G401.6 (cell line): ENCODE data around the gene LMBR1.
"Not testable (repeated sequence)": the region's sequence is repeated elsewhere in the genome, so short reads cannot be mapped to it uniquely, and the experiment has no call there.

Experiments used
- FAIRE-seq: peaks from 2 replicates; lab custom pipeline; 2012; peaks lifted over from hg19 to GRCh38; lab: Jason Lieb, UNC

Gene LMBR1

DNA sequence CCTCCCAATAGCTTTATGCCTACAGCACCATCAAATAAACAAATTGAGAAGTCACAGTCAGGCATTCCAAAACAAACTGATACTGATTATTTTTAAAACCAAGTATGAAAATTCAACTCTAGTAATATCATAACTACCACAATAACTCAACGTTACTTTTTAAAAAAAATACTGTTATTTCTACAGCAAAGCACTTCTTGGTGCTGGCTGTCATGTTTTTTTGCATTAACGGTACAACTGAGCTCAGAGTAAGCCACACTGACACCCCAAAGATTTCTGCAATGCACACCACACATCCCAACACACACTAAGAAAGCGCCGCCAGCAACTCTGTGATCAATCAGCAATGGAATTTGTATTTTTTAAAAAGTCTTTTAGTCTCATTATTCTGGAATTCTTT is 138.8 kb downstream of the LMBR1 start:
- FAIRE-seq = no peak

DNA sequence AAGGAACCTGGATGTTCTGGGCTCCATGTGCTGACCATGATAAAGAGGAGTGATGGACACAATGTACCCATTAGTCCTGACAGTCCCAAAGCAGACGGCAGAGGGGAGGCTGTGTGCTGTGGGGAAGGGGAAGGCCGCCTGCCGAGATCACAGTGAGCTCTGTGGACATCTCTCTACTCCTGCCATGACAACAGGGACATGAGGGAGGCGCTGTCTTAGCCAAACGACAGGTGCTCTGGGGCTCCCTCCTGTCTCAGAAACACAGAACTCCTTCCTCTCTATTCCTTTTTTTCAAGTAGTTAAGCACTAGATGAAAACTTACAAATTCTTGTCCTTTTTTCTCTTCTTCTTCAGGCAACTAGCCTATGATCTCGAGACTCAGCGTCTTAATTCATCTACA is 139.4 kb downstream of the LMBR1 start:
- no peak for FAIRE-seq

DNA sequence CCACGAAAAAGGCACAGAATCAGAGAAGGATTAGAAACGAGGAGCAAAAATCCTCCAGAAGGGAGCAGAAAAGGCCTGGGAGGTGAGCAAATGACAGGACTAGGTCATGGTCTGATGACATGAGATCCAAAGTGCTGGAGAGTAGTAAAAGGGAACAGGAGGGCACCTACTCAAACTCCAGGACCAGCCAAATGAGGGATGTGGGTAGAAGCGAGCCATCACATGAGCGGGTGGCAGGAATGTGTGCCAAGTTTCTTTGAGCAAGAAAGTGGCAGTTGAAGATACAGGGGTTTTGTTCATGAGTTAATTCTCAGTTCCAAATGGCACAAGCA is 139.8 kb downstream of the LMBR1 start:
- FAIRE-seq = no peak

DNA sequence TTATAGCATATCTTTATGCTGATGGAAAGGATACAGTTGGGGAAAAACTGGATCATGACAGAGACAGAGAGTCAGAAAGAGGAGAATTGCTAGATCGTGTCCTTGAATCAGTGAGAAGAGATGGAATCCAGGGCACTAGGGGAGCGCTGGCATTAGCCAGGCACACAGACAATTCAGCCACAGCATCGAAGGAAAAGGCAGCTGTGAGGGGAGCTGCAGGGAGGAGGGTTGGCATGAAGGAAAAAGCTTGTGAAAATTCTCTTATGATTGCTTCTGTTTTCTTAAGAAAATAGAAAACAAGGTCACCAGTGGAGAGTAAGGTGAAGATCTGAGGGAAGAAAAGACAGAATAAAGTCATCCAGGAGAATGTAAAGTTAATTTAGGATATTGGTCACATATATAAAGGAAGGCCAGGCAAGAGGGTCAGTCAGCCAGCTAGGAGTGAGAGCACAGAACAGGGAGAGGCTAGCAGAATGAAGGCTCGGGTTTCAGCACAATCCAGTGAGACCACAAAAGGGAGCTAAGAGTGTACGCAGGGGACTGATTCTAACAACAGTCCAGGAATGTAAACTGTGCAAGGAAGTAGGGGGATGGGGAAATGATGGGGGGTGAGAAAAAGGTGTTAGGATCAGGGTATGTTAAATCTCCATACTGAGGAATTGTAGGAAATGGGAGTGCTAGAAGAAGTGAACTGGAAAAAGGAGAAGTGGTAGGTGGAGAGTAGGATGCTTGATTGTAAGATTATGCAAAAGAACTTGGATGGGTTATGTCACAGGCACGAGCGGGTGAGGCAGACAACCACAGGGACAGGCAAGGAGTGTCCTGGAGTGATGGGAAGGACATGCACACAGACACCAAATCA is 140.4 kb downstream of the LMBR1 start:
- FAIRE-seq = no peak

DNA sequence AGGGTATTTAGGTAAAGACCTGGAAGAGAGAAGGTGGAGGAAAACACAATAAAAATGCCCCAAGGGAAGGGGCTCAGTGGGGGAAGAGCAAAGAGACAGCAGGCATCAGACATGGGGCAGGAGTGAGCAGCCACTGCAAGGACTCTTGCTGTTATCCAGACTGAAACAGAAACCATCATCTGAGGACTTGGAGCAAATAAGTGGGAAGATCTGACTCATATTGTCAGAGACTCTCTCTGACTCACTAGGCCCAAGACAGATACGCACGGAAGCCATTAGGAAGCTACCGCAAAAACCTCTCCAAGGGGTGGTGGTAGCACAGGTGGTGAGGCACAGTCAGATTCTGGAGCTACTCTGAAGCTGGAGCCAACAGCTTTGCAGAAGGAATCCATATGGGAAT is 141.7 kb downstream of the LMBR1 start:
- FAIRE-seq = no peak

DNA sequence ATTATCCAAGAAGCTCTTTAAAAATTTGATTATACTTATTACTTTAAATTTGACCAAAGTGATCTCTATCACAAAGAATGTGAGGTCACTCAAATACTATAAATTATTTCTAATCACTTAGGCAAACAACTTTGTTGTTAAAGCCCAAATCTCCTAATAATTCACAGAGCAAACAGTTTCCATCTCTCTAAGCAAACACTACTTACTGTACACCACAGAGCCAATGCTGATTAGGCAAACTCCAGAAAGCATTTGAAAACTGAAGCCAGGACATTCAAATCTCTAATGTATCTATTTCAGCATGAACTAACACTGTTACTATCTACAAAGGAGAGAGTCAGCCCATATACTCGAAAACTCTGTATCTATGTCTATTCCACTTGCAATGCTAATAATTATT is 145.3 kb downstream of the LMBR1 start:
- no peak for FAIRE-seq

DNA sequence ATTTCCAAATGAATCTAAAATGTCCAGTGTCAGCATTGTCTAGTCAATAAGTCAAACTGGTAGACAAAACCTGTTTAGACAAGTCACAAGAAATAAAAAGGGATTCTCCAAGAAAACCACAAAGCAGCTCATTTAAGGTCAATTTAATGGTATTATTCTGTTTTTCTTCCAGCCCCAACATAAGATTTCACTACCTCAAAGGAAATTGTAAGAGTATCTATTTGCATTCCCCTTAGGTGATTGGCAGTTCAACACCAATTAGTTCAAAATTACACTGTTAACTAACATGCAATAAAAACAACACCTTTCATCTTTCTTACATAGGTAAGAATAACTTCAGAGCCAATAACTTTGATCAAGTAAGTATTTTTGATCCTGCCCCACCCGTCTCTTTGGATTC is 146.1 kb downstream of the LMBR1 start:
- no peak for FAIRE-seq

DNA sequence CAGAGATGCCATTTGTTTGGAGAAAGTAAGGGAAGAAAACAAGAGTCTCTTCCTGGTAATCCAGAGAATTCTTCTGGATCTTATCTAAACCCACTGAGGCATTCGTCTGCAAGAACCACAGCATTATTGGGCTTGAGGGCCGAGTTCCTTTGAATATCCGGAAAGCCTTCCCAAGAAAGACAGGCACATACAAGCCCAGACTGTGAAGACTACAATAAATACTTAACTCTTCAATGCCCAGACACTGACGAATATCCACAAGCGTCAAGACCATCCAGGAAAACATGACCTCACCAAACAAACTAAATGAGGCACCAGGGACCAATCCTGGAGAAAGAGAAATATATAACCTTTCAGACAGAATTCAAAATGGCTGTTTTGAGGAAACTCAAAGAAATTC is 153.4 kb downstream of the LMBR1 start:
- no peak for FAIRE-seq

DNA sequence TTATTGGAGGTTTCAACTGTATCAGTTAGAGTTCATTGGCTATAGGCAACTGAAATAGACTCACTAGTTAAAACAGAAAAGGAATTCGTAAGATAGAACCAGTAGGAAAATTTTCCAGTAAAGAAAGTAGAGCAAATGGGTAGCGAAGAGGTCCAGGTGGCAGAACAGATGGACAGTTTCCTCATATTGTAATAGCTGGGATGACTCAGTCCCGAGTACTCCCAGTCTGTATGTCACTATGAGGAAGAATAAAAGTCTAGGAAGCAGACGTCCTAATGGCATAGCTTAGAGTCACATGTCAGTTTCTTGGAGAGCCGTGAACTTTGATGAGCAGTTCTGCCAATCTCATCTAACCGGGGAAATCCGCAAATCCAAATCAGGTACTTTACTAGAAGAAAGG is 157.1 kb downstream of the LMBR1 start:
- no peak for FAIRE-seq

DNA sequence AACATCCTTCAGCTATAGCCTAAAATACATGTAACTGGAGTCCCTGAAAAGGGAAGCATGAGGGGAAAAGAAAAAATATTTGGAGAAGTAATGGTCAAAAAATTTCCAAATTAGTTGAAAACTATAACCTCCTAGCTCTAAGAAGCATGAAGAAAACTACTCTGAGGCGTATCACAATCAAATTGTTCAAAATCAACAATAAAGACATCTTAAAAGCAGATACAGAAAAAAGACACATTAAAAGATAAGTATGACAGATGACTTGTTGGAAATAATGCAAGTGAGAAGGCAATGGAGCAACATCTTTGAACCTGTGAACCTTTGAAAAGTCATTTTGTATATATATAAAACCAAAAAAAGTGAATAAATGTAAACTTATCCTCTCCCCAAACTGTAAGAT is 159.3 kb downstream of the LMBR1 start:
- FAIRE-seq = no peak

DNA sequence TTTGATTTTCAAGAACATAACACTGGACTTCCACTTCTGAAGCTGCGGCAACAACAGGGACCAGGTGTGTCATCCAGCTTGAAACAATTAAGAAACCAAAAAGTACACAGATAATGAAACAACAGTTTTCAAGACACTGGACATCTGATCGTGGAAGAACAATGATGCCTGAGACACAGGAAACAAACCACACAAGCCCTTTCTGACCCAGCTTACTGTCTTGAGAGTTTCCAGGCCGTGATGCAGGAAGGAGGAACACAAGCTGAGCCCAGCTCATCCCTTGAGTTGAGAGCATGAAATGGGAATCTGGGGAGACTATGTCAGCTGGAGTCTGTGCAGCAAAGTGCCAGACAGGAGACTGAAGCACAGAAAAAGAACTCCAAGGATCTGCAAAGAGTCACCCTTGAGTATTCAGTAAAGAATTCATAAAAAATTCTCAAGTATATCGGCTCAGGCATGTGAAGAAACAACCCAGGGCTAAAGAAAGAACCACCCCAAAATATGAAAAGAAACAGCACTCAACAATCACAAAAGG is 160.8 kb downstream of the LMBR1 start:
- no peak for FAIRE-seq

DNA sequence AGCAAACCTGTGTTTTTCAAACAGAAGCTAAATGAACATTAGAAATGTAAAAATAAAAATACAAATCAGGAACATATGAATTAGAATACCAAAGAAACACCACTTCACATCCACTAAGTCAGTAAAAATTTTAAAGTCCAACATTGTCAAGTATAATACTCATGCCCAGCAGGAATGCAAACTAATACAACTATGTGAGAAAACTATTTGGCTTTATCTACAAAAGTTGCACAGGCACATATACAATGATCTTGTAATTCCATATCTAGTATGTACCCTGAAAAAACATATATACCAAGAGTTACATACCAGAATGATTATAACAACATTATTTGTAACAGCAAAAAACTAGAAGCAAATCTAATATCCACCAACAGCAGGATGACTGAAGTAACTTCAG is 161.3 kb downstream of the LMBR1 start:
- no peak for FAIRE-seq

DNA sequence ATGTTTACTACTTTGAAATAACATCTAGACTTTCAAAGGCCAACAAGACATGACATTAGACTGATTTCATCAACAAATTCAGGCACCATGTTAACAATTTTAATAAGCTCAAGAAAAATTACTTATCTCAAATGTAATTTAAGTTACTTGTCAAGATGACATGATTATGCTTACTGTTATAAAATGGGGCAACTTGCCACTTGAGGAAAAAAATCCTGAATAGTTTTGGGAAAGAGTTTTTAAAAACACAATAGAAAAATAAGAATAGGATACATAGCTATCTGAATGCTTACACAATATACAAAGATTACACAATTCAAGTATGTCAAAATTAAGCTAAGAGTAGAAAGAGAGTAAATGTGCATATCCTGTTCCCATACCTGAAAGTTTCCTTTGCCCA is 167.0 kb downstream of the LMBR1 start:
- no peak for FAIRE-seq

DNA sequence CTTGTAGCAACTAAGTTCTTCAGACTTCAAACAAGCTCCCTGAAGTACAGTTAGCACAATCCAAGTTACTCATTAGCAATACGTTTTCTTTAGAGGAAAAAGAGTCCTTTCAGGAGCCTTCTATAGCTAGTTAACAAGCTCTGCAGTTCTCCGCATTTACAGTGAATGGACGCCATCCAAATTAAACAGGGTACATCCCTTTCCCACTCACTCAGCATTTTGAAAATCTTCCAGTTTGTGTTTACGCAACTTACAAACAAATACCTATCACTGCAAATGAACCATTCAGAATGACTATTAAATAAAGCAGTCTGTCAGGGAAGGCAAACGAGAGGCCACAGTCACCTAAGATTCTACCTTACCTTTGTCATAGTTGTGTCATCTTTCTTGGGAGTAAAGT is 167.9 kb downstream of the LMBR1 start:
- FAIRE-seq = no peak

DNA sequence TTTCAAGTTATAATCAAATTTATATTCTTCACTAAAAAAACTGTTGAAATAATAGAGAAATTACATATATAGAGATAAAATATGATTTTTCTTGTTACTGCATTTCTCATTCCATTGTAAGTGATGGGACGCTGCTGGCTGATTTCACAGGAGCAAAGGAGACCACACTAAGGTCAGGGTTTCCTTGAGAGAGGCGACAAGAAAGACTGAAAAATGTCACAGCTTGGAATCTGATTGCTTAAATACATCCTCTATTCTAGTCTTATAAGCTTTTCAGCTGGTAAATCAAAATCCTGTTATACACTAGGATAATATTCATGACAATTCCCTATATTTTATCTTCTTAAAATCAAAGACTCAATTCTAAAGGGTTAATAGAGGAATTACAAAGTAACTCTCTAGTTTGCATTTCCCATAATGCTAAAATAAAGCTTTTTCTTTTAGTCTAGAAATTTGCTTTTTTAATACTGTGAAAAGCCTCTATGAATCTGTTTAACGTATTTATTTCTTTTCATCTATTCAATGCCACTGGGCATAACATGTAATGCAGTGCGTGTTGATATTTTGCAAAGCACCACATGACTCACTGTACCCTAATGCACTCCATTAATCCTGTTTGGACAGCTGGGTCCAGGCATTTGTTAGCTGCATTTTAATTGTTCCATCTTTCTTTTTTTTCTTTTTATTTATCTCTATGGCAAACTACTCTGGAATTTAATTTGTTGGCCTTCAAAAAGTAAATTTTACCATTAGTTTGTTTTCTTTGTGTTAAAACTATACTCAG is 170.7 kb downstream of the LMBR1 start:
- no peak for FAIRE-seq

DNA sequence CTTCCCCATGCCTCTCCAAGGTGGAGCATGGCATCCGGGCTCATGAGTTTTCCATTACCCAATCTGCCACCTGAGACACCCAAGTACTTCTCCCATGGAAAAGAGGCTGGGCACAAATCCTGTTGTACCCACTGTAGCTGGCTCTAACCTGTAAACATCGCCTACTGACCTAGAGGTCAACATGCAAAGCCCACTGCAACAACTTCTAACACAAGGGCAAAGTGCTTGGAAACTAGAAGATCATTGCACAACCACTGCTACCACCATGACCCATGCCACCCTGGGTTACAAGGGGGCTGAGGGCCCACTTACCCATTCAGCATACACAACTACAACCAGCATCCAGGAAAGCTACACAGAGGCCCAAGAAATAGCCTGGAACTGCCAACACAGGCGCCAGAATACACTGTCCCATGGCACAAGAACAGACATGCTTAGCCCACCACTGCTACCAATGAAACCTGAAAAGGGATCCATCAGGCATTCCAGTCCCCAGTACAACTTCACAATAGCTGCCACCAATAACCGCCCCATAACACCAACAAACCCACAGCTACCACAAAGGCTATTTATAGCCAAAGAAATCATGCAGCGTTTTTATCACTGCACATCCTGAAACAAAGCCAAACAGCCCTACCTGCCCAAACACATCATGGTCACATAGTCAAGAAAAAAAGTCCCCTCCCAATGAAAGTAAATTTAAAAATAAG is 189.1 kb downstream of the LMBR1 start:
- FAIRE-seq = no peak

DNA sequence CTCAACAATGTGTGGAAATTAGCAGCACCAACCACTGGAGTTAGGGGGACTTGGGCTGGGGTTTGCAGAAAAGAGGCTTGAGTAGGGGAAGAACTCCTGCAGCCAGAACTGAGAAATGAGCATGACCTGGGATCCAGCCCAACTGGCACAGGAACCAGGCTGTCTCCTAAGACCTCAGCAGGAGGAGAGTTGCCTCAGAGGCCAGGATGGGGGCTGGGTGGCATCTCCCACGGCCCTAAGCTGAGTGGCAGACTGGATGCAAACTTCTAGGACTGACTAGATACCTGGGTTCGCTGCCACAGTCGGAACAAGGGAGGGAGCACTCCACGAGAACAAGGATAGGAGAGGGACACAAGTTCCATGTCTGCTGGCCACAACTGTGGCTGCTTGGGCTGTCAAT is 189.8 kb downstream of the LMBR1 start:
- FAIRE-seq = no peak

DNA sequence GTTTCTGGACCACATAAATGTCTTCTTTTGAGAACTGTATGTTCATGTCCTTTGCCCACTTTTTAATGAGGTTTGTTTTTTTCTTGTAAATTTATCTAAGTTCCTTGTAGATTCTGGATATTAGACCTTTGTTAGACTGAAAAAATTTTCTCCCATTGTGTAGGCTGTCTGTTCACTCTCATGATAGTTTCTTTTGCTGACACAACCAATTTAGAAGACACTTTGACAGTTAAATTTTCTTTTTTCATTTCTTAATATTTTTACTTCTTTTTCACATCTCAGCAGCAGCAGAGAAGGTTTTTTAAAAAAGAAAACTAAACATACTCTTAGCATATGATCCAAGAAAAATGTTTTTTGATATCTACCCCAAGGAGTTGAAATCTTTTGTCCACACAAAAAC is 190.6 kb downstream of the LMBR1 start:
- no peak for FAIRE-seq

DNA sequence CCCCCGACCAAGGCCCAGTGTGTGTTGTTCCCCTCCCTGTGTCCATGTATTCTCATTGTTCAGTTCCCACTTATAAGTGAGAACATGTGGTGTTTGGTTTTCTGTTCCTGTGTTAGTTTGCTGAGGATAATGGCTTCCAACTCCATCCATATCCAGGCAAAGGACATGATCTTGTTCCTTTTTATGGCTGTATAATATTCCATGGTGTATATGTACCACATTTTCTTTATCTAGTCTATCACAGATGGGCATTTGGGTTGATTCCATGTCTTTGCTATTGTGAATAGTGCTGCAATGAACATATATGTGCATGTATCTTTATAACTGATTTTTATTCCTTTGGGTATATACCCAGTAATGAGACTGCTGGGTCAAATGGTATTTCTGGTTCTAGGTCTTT is 191.2 kb downstream of the LMBR1 start:
- not testable (repeated sequence) for FAIRE-seq

DNA sequence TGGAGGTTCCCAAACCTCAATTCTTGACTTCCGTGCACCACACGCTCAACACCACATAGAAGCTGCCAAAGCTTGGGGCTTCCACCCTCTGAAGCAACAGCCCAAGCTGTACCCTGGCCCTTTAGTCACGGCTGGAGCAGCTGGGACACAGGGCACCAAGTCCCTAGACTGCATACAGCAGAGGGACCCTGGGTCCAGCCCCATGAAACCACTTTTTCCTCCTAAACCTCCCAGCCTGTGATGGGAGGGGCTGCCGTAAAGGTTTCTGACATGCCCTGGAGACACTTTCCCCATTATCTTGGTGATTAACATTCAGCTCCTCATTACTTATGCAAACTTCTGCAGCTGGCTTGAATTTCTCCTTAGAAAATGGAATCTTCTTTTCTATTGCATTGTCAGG is 194.5 kb downstream of the LMBR1 start:
- not testable (repeated sequence) for FAIRE-seq

DNA sequence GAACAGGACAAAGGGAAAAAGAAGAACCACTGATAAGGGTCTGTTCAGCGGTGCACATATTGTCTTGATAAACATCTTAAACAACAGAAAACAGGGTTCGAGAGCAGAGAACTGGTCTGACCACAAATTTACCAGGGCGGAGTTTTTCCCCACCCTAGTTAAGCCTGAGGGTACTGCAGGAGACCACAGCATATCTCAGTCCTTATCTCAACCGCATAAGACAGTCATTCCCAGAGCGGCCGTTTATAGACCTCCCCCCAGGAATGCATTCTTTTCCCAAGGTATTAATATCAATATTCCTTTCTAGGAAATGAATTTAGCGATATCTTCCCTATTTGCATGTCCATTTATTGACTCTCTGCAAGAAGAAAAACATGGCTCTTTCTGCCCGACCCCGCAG is 195.7 kb downstream of the LMBR1 start:
- FAIRE-seq = not testable (repeated sequence)

DNA sequence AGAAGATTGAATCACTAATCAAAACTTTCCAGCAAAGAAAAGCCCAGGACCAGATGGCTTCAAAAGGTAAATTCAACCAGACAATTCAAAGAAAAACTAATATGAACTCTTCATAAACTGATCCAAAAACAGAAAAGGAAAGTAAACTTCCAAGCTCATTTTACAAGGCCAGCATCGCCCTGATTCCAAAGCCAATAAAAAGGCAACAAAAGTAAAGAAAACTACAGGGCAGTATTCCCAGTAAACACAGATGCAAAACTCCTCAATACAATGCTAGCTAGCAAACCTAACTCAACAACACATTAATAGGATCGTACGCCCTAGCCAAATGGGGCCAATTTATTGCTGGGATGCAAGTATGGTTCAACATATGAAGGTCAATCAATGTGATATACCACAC is 199.4 kb downstream of the LMBR1 start:
- FAIRE-seq = no peak

DNA sequence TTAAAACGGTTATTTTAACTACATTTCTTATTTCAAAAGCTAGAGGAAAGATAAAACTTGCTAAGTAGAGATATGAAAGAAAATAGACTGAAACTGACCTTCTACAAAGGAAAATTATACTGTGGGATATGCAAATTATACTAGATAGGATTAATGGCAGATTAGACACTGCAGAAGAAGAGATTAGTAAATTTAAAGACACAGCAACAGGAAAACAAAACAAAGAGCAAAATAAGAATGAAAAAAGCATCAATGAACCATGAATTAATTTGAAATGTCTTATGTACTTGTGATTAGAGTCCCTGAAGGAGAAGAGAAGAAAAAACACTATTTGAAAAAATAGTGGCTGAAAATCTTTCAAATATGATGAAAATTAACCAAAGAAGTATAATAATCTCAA is 200.1 kb downstream of the LMBR1 start:
- FAIRE-seq = no peak
